Right atrium auricular region (tissue), 2 donors: ENCODE results near the gene LYPD6B. TPM values are rescaled to one million over a fixed set of nuclear protein-coding genes. Genes with fewer than 3 reads are reported as not detected.

ENCODE experiments used
- DNase-seq: peaks from one replicate; pipeline ENCODE4 v3.0.0-alpha.2; 2019; ENCODE audit warnings: low spot score
- H3K27ac ChIP-seq, 2 donors: fragments of 200-600 bp; sonication (generic); 1 replicate in 1 of 2; 2 replicates in 1 of 2; pipeline ENCODE4 v1.5.1; 2016 to 2019
- H3K27me3 ChIP-seq, 2 donors: fragments of 200-600 bp; sonication (generic); one replicate each; pipeline versions ENCODE4 v1.5.1 to v1.6.0; 2017 to 2019
- H3K36me3 ChIP-seq: fragments of 200-600 bp; sonication (generic); one replicate; pipeline ENCODE4 v1.5.1; 2016
- H3K4me1 ChIP-seq, 2 donors: fragments of 200-600 bp; sonication (generic); one replicate each; pipeline versions ENCODE4 v1.5.1 to v1.6.0; 2017 to 2019
- H3K4me3 ChIP-seq, 2 donors: fragments of 200-600 bp; sonication (generic); 1 replicate in 1 of 2; 2 replicates in 1 of 2; pipeline ENCODE4 v1.5.1; 2017 to 2019; ENCODE audit warnings: mild to moderate bottlenecking in 1 of 2, moderate library complexity in 1 of 2
- H3K9me3 ChIP-seq, 2 donors: fragments of 200-600 bp; sonication (generic); one replicate each; pipeline ENCODE4 v1.5.1; 2019
- total RNA-seq, 2 donors: library from RNA; depleted of rRNA; stranded (reverse); fragments of >200 nt; gene quantifications; one replicate each; pipeline ENCODE4 v1.1.0, GENCODE V29; 2016
- TF ChIP-seq, protein P1 (sequence below), 2 donors: fragments of 200-600 bp; sonication (generic); IDR thresholded peaks; one replicate each; pipeline ENCODE4 v1.5.1; 2019; ENCODE audit warnings: antibody characterized with exemption in 2 of 2

LYPD6B gene
- total RNA-seq, 2 donors from 2014 or later: 0.28 TPM; not detected in 1

DNA sequence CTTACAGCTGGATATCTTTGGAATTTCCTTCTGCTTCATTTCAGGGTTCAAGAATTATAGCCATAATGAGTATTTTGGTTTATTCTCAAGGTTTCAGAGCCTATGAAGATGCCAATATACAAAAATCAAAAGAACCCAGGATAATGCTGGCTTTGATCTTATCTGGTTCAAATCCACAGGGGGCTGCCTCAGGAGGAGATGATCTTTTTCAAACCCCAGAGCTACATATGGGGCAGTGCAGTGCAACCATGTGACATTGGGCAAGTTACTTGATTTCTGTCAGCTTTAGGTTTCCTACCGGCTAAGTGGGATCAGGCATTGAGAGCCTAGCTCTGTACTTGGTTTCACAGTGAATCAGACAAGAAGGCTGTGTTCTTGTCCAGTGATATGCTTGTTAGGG, 23.0 kb upstream of the LYPD6B start:
- H3K4me1 ChIP-seq: no peaks in the 10 kb centered on the region
- DNase-seq: no peak
- no peak overlapping the region for H3K4me3 ChIP-seq
- no peaks in the 10 kb centered on the region for H3K36me3 ChIP-seq
- H3K9me3 ChIP-seq: no peaks in the 10 kb centered on the region
- TF ChIP-seq, protein P1, sequence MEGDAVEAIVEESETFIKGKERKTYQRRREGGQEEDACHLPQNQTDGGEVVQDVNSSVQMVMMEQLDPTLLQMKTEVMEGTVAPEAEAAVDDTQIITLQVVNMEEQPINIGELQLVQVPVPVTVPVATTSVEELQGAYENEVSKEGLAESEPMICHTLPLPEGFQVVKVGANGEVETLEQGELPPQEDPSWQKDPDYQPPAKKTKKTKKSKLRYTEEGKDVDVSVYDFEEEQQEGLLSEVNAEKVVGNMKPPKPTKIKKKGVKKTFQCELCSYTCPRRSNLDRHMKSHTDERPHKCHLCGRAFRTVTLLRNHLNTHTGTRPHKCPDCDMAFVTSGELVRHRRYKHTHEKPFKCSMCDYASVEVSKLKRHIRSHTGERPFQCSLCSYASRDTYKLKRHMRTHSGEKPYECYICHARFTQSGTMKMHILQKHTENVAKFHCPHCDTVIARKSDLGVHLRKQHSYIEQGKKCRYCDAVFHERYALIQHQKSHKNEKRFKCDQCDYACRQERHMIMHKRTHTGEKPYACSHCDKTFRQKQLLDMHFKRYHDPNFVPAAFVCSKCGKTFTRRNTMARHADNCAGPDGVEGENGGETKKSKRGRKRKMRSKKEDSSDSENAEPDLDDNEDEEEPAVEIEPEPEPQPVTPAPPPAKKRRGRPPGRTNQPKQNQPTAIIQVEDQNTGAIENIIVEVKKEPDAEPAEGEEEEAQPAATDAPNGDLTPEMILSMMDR (IDR thresholded peaks at IDR 0.05): no peak
- no peaks in the 10 kb centered on the region for H3K27me3 ChIP-seq
- H3K27ac ChIP-seq: no peak overlapping the region

GRCh38 chr2:149015926-149016563, 22.5 kb upstream of the LYPD6B start:
- TF ChIP-seq, protein P1 (IDR thresholded peaks at IDR 0.05): no peak

GRCh38 chr2:149017116-149017985, 21.1 kb upstream of the LYPD6B start:
- no peaks in the 10 kb centered on the region for H3K9me3 ChIP-seq

More at GRCh38 chr2:149015926-149016563, 22.5 kb upstream of the LYPD6B start:
- H3K27me3 ChIP-seq: no peaks in the 10 kb centered on the region
- no peak for DNase-seq
- no peaks in the 10 kb centered on the region for H3K36me3 ChIP-seq
- H3K27ac ChIP-seq: no peak overlapping the region
- no peaks in the 10 kb centered on the region for H3K4me1 ChIP-seq
- H3K9me3 ChIP-seq: no peaks in the 10 kb centered on the region
- H3K4me3 ChIP-seq: no peak overlapping the region

DNA sequence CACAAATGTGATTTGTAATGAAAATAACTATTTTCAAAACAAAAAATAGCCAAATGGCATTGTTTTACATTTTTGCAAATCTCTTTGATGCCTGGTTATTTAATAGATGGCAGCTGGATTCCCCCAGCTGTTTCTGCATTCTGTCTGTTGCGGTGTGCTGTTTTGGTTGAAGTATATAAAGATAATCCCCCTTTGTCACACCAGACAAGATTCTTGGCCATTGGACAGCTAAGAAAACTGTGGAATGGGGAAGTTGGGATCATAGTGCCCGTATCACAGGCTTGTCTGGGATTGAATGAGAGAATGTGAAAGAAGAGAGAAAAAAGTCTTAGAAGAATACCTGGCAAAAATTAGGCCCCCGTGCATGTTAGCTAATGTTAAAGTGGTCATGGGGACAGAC, 19.5 kb upstream of the LYPD6B start:
- no peaks in the 10 kb centered on the region for H3K4me1 ChIP-seq
- H3K9me3 ChIP-seq: no peaks in the 10 kb centered on the region
- H3K4me3 ChIP-seq: no peak overlapping the region
- H3K27ac ChIP-seq: no peak overlapping the region
- H3K36me3 ChIP-seq: no peaks in the 10 kb centered on the region
- DNase-seq: no peak
- no peaks in the 10 kb centered on the region for H3K27me3 ChIP-seq
- TF ChIP-seq, protein P1 (IDR thresholded peaks at IDR 0.05): no peak

More at GRCh38 chr2:149017116-149017985, 21.1 kb upstream of the LYPD6B start:
- Histone ChIP-seq H3K27me3 (no peaks in the 10 kb centered on the region), H3K4me3 (no peak overlapping the region), H3K27ac (no peak overlapping the region), H3K36me3 (no peaks in the 10 kb centered on the region), H3K4me1 (no peaks in the 10 kb centered on the region)
- DNase-seq: peak; percentile 85
- TF ChIP-seq, protein P1 (IDR thresholded peaks at IDR 0.05): peak; percentile 81 to 87

DNA sequence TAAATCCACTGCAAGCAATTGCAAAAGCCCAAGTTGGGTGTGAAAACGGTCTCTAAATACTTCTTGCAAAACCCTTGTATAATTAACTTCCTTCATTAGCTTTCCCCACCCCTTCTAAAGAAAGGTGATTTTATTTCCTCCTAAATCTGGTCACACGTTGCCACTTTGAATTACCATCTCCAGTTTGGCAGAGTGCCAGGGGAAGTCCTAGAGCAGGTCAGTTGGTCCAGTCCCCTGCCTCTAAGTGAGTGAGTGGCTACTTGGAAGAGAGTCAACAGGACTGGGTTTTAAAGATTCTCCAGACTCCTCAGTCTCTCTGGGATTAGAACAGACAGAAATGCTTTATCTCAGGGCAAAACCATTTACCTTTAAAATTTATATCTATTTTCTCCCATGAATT, 18.7 kb upstream of the LYPD6B start:
- Histone ChIP-seq H3K36me3 (no peaks in the 10 kb centered on the region), H3K4me3 (no peak overlapping the region), H3K9me3 (no peaks in the 10 kb centered on the region), H3K4me1 (no peaks in the 10 kb centered on the region), H3K27me3 (no peaks in the 10 kb centered on the region), H3K27ac (no peak overlapping the region)
- TF ChIP-seq, protein P1 (IDR thresholded peaks at IDR 0.05): no peak
- DNase-seq: peak; percentile 38
